HepG2 (cell line): ENCODE results near the gene SRXN1. TPM values are rescaled to one million over a fixed set of nuclear protein-coding genes. Genes with fewer than 3 reads are reported as not detected.
A peak's percentile ranks its signal among the peaks of the same experiment; 100 is the strongest.

Experiments used
- GLI4 ChIP-seq: sonication (generic); formaldehyde crosslinking; IDR thresholded peaks from 2 replicates; pipeline ENCODE4 v1.5.1; 2020; ENCODE audit warnings: missing genetic modification reagents, mild to moderate bottlenecking, moderate library complexity, borderline replicate concordance
- MXI1 ChIP-seq: IDR thresholded peaks from 3 replicates; pipeline ENCODE4 v1.6.1; 2012; ENCODE audit warnings: low read depth, low read length, inconsistent platforms, borderline replicate concordance
- NFRKB ChIP-seq: fragments of 450-650 bp; IDR thresholded peaks from 2 replicates; pipeline ENCODE4 v1.6.1; 2017
- POLR2AphosphoS5 ChIP-seq: IDR thresholded peaks from 2 replicates; pipeline ENCODE4 v1.6.1; 2012; ENCODE audit warnings: low read depth, low read length
- SMC3 ChIP-seq: IDR thresholded peaks from 2 replicates; pipeline ENCODE4 v1.6.1; 2011; ENCODE audit warnings: low read length, improper control_type of control experiment
- TBX3 ChIP-seq: fragments of 450-650 bp; IDR thresholded peaks from 2 replicates; pipeline ENCODE4 v1.6.1; 2017; ENCODE audit warnings: antibody characterized with exemption, mild to moderate bottlenecking, inconsistent platforms, borderline replicate concordance
- XRCC5 ChIP-seq: fragments of 200-400 bp; formaldehyde crosslinking; optimal IDR thresholded peaks from 2 replicates; pipeline ENCODE3; 2017; ENCODE audit warnings: mild to moderate bottlenecking, low read length
- ZBTB7B ChIP-seq: sonication (generic); formaldehyde crosslinking; IDR thresholded peaks from 2 replicates; pipeline ENCODE4 v1.4.0; 2020; ENCODE audit warnings: missing genetic modification reagents
- ZNF607 ChIP-seq: sonication (generic); formaldehyde crosslinking; IDR thresholded peaks from 2 replicates; pipeline ENCODE4 v1.5.1; 2020; ENCODE audit warnings: missing genetic modification reagents, mild to moderate bottlenecking, borderline replicate concordance
- ZNF891 ChIP-seq: sonication (generic); formaldehyde crosslinking; IDR thresholded peaks from 2 replicates; pipeline ENCODE4 v1.5.0; 2020; ENCODE audit warnings: mild to moderate bottlenecking, missing genetic modification reagents
- polyA plus RNA-seq, 8 experiments: library from polyadenylated mRNA; depleted of rRNA in 3 of 8; stranded (reverse) in 7 of 8; unstranded in 1 of 8; fragments of >200 nt; fragmentation: Illumina TruSeq in 4 of 8; extraction: Trizol in 4 of 8; gene quantifications; 2 replicates each; pipeline versions ENCODE4 v1.2.1 to v1.2.3, GENCODE V29; 2011 to 2016; ENCODE audit warnings: low read depth in 4 of 8, missing spikeins in 1 of 8, mixed read lengths in 1 of 8; ENCODE audit not compliant: insufficient read depth in 1 of 8
- total RNA-seq, 5 experiments: library from RNA; depleted of rRNA; stranded (reverse); fragments of >200 nt; fragmentation: Illumina TruSeq; extraction: Trizol; gene quantifications; 2 replicates each; pipeline ENCODE4 v1.2.3, GENCODE V29; 2016; ENCODE audit warnings: low read depth in 1 of 5
- TF ChIP-seq, protein P1 (sequence below): sonication (generic); formaldehyde crosslinking; IDR thresholded peaks from 2 replicates; pipeline ENCODE4 v1.5.0; 2020; ENCODE audit warnings: mild to moderate bottlenecking, missing genetic modification reagents
- TF ChIP-seq, protein P2 (sequence below): sonication (generic); formaldehyde crosslinking; IDR thresholded peaks from 2 replicates; pipeline ENCODE4 v1.5.1; 2020; ENCODE audit warnings: mild to moderate bottlenecking, missing genetic modification reagents, moderate library complexity
- TF ChIP-seq, protein P3 (sequence below): sonication (generic); formaldehyde crosslinking; IDR thresholded peaks from 2 replicates; pipeline ENCODE4 v1.4.0; 2020; ENCODE audit warnings: missing genetic modification reagents
- TF ChIP-seq, protein P4 (sequence below): sonication (generic); formaldehyde crosslinking; IDR thresholded peaks from 2 replicates; pipeline ENCODE4 v1.8.0; 2022; ENCODE audit warnings: low read depth, missing genetic modification reagents
- TF ChIP-seq, protein P5 (sequence below): IDR thresholded peaks from 2 replicates; pipeline ENCODE4 v1.6.1; 2016
- TF ChIP-seq, protein P6 (sequence below): sonication (generic); formaldehyde crosslinking; IDR thresholded peaks from 2 replicates; pipeline ENCODE4 v1.9.0; 2022; ENCODE audit warnings: low read depth, missing genetic modification reagents

SRXN1 gene
- total and polyA plus RNA-seq, 2 of the 13 experiments (the other 11 are each of a cell fraction or from before 2014, with no cell fraction given) = 29.9 to 87.7 TPM

DNA sequence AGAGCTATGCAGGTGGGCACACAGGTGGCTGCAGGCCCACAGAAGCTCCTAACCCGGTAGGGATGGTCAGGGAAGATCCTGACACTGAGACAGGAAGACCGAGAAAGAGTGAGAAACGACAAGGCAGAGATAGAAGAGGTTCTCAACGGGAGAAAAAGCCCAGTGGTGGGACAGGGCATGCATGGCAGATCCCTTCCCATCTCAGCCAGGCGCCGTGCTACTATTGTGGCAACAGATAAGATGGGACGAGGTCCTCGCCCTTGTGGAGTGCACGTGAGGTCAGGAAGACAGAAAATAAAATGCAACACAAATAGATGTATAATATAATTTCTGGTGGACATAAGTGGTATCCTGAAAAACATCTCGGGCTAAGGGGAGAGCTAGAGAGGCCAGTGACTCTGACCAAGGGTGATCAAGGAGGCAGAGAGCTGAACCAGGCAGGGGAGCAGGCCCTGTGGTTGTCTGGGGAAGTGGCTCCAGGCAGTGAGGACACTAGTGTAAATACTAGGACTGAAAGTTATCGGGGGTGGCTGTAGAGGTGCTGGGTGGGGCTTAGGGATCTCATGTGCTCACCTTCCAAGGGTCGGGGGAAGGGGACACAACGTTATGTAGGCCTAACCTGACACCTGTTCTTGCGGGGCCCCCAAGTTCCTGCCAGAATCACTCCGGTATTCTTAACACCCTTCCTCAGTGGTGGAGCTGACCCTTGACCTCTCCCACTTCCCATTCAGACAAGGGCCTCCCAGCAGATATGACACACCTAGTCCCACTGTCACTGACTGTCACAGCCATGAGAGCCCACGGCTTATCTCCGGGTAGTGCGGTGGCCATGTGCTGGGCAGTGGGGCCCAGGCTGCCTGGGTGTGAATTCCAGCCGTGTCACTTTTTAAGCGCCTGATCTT lies 1.0 kb downstream of the SRXN1 start (continued):
- TF ChIP-seq, protein P1, sequence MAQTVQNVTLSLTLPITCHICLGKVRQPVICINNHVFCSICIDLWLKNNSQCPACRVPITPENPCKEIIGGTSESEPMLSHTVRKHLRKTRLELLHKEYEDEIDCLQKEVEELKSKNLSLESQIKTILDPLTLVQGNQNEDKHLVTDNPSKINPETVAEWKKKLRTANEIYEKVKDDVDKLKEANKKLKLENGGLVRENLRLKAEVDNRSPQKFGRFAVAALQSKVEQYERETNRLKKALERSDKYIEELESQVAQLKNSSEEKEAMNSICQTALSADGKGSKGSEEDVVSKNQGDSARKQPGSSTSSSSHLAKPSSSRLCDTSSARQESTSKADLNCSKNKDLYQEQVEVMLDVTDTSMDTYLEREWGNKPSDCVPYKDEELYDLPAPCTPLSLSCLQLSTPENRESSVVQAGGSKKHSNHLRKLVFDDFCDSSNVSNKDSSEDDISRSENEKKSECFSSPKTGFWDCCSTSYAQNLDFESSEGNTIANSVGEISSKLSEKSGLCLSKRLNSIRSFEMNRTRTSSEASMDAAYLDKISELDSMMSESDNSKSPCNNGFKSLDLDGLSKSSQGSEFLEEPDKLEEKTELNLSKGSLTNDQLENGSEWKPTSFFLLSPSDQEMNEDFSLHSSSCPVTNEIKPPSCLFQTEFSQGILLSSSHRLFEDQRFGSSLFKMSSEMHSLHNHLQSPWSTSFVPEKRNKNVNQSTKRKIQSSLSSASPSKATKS (CRISPR knock-in tag) = no peak
- TF ChIP-seq SMC3 (no peak), GLI4 (CRISPR knock-in tag) (no peak), POLR2AphosphoS5 (no peak), ZNF891 (CRISPR knock-in tag) (peak; percentile 37; the same call in 1 of the 2 replicates), MXI1 (no peak), ZNF607 (CRISPR knock-in tag) (no peak), NFRKB (no peak), TBX3 (no peak), XRCC5 (no peak), ZBTB7B (CRISPR knock-in tag) (no peak)
- TF ChIP-seq, protein P2, sequence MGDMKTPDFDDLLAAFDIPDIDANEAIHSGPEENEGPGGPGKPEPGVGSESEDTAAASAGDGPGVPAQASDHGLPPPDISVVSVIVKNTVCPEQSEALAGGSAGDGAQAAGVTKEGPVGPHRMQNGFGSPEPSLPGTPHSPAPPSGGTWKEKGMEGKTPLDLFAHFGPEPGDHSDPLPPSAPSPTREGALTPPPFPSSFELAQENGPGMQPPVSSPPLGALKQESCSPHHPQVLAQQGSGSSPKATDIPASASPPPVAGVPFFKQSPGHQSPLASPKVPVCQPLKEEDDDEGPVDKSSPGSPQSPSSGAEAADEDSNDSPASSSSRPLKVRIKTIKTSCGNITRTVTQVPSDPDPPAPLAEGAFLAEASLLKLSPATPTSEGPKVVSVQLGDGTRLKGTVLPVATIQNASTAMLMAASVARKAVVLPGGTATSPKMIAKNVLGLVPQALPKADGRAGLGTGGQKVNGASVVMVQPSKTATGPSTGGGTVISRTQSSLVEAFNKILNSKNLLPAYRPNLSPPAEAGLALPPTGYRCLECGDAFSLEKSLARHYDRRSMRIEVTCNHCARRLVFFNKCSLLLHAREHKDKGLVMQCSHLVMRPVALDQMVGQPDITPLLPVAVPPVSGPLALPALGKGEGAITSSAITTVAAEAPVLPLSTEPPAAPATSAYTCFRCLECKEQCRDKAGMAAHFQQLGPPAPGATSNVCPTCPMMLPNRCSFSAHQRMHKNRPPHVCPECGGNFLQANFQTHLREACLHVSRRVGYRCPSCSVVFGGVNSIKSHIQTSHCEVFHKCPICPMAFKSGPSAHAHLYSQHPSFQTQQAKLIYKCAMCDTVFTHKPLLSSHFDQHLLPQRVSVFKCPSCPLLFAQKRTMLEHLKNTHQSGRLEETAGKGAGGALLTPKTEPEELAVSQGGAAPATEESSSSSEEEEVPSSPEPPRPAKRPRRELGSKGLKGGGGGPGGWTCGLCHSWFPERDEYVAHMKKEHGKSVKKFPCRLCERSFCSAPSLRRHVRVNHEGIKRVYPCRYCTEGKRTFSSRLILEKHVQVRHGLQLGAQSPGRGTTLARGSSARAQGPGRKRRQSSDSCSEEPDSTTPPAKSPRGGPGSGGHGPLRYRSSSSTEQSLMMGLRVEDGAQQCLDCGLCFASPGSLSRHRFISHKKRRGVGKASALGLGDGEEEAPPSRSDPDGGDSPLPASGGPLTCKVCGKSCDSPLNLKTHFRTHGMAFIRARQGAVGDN (CRISPR knock-in tag) = peak; percentile 70; the same call in 1 of the 2 replicates
- TF ChIP-seq, protein P3, sequence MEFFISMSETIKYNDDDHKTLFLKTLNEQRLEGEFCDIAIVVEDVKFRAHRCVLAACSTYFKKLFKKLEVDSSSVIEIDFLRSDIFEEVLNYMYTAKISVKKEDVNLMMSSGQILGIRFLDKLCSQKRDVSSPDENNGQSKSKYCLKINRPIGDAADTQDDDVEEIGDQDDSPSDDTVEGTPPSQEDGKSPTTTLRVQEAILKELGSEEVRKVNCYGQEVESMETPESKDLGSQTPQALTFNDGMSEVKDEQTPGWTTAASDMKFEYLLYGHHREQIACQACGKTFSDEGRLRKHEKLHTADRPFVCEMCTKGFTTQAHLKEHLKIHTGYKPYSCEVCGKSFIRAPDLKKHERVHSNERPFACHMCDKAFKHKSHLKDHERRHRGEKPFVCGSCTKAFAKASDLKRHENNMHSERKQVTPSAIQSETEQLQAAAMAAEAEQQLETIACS (CRISPR knock-in tag) = no peak
- TF ChIP-seq, protein P4, sequence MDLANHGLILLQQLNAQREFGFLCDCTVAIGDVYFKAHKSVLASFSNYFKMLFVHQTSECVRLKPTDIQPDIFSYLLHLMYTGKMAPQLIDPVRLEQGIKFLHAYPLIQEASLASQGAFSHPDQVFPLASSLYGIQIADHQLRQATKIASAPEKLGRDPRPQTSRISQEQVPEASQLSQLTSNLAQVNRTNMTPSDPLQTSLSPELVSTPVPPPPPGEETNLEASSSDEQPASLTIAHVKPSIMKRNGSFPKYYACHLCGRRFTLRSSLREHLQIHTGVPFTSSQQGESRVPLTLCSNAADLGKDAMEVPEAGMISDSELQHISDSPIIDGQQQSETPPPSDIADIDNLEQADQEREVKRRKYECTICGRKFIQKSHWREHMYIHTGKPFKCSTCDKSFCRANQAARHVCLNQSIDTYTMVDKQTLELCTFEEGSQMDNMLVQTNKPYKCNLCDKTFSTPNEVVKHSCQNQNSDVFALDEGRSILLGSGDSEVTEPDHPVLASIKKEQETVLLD (CRISPR knock-in tag) = no peak
- TF ChIP-seq, protein P5, sequence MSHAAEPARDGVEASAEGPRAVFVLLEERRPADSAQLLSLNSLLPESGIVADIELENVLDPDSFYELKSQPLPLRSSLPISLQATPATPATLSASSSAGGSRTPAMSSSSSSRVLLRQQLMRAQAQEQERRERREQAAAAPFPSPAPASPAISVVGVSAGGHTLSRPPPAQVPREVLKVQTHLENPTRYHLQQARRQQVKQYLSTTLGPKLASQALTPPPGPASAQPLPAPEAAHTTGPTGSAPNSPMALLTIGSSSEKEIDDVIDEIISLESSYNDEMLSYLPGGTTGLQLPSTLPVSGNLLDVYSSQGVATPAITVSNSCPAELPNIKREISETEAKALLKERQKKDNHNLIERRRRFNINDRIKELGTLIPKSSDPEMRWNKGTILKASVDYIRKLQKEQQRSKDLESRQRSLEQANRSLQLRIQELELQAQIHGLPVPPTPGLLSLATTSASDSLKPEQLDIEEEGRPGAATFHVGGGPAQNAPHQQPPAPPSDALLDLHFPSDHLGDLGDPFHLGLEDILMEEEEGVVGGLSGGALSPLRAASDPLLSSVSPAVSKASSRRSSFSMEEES (CRISPR knock-in tag) = peak; percentile 33; the same call in 1 of the 2 replicates
- TF ChIP-seq, protein P6, sequence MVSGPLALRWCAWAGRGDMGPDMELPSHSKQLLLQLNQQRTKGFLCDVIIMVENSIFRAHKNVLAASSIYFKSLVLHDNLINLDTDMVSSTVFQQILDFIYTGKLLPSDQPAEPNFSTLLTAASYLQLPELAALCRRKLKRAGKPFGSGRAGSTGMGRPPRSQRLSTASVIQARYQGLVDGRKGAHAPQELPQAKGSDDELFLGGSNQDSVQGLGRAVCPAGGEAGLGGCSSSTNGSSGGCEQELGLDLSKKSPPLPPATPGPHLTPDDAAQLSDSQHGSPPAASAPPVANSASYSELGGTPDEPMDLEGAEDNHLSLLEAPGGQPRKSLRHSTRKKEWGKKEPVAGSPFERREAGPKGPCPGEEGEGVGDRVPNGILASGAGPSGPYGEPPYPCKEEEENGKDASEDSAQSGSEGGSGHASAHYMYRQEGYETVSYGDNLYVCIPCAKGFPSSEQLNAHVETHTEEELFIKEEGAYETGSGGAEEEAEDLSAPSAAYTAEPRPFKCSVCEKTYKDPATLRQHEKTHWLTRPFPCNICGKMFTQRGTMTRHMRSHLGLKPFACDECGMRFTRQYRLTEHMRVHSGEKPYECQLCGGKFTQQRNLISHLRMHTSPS = no peak
